Left cardiac atrium (tissue), 4 donors: ENCODE results near the gene ACY1. TPM values are rescaled to one million over a fixed set of nuclear protein-coding genes. Genes with fewer than 3 reads are reported as not detected.
A peak's percentile ranks its signal among the peaks of the same experiment; 100 is the strongest.

Experiments
- ATAC-seq, 2 donors: fragments of 200-7000 bp; cut with Tn5 transposase; one replicate each; pipeline ENCODE4 v1.9.1; 2020; ENCODE audit warnings: mild to moderate bottlenecking in 2 of 2, moderate library complexity in 2 of 2
- DNase-seq: peaks from one replicate; pipeline ENCODE4 v3.0.0-alpha.2; 2020
- intact Hi-C, 2 donors: fragments of 100-400 bp; cut with DNase I; formaldehyde crosslinking; loops; one replicate each; pipeline versions ENCODE4 v1.14.1 to v1.15.1; 2022 to 2023
- total RNA-seq, 2 donors: library from RNA; stranded (reverse); fragmentation: NEBNext Ultra II Directional; extraction: Animal tissue kit (Norgen Biotek cat#: 25700); gene quantifications; one replicate each; pipeline ENCODE4 v1.2.1, GENCODE V29; 2021
- donor health status: DM: no; HTN: yes; CAD: no.
- donor health status: DM: no; HTN: yes; CAD: no; lungs with severe emphysema.
- donor health status: DM: yes; HTN: yes; CAD: no.
- donor health status: Dilated cardiomyopathy.

The ACY1 gene
- total RNA-seq, 2 donors from 2014 or later: 21.8 to 24.8 TPM

DNA sequence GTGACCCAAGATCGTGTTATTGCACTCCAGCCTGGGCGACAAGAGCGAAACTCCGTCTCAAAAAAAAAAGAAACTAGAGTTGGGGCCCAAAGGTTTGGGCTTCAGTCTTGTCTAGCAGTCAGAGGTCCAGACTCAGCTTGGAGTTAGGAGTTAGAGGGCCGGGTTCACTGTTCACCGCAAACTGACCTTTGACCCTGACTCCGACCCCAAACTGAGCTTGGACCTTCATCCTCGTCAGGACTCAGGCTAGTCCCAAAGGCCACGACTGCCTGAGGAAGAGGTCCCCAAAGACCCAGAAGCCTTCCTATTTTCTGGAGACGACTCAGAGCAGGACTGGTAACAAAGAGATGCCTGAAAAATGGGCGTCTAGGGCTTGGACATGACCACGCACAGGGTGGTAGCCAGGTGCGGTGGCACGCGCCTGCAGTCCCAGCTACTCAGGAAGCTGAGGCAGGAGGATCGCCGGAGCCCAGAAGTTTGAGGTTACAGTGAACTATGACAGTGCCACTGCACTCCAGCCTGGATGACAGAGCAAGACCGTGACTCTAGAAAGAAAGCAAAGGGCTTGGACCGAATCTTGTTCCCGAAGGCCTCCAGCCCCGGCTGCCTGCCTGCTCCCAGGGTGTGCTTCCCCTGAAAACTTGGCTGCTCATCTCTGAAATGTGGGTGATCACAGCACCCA lies 35.1 kb downstream of the ACY1 start:
- intact Hi-C loops: no loop called here
- ATAC-seq (no peak), DNase-seq (no peak)

- ATAC-seq (peak; percentile 71 to 80), DNase-seq (peak; percentile 79)
- intact Hi-C loops: no loop called here
Measured at GRCh38 chr3:52019352-52020080, 36.2 kb downstream of the ACY1 start.

DNA sequence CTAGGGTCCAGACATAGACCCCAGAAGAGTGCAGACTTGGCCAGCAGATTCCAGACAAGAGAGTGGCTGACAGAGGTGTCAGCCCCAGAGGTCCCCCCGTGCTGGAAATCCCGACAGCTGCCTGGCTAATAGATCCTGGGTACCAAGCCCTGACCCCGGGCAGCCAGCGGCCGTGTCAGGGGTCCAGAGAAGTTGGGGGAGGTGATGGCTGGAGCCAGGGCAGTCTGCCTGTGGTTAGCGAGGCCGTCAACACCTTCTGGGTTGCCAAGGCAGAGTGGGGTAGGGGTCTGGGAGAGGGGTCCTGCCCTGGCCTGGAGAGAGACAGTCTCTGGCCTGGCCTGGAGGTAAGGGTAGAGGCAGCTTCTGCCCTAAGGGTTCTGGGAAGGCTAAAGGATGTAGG lies 37.5 kb downstream of the ACY1 start:
- no peak for DNase-seq
- intact Hi-C loops: no loop called here
- ATAC-seq: no peak

GRCh38 chr3:52021489-52022268 lies 38.3 kb downstream of the ACY1 start:
- peak; percentile 3 to 27 for ATAC-seq
- DNase-seq: peak; percentile 71
- intact Hi-C loops: no loop called here

DNA sequence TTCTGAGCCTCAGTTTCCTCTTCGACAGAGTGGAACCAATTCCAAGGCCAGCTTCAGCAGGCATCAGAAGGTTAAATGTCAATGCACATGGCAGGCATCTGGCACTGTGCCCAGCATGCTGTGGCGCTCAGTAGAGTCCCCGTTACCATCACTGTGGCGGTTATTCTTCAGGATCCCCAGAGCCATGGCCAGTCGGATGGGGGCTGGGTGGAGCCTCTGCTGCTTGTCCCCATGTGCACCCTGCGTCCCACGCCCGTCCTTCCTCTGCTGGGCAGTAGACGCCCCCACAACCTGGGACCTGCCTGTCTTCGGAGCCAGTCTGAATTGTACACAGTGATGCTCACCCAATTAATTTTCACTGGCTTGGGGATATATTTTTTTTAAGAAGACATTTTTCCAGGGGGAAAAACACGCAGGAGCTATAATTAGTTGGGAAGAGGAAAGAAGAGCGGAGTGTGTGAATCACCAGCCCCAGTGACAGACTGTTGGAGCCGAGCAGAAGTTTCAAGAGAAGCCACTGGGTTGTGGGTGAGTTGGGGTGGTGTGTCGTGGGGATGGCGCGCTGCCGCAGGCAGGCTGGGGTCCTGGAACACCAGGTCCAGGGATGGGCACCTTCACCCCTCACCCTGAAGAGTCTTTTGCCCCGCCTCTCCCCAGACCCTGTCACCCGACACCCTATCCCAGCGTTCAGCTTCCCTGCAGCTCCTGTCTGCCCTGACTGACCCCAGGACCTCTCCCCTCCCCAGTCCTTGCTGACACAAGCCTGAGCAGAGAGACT lies 39.2 kb downstream of the ACY1 start:
- intact Hi-C loops: no loop called here
- peak; percentile 27 to 29 for ATAC-seq
- DNase-seq: peak; percentile 58

DNA sequence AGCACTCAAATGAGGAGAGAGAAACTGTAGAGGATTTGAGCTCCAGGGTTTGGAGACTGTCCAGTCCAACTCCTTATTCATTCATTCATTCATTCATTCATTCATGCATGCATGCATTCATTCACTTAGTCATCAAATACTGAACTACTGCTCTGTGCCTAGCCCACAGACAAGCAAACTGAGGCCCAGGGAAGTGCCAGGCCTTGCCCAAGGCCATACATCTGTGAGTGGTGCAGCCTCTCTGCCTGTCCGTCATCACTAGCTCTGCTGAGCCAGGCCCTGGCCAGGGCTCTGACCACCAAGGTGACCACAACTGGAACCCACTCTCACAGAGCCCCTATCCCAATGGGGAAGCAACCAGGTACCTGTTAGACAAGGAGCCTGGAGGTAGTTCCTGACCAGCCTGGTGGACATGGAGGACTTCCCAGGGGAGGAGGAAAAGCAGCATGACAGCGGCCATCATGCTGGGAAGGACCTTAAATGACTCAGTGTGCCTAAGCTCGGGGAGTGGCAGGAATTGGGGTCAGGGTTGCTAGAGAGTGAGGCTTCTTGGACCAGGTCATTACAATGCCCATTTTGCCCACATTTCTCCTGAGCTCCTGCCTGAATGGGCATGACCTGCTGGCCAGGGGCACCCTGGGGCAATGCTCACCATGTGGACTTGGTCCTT lies 39.9 kb downstream of the ACY1 start:
- intact Hi-C loops: no loop called here
- DNase-seq (no peak), ATAC-seq (no peak)

- intact Hi-C loops: no loop called here
- ATAC-seq: no peak
- DNase-seq: no peak
Measured at GRCh38 chr3:52023860-52024764, 40.8 kb downstream of the ACY1 start.

- intact Hi-C loops: no loop called here
- DNase-seq (no peak), ATAC-seq (no peak)
Measured at GRCh38 chr3:52024765-52025452, 41.6 kb downstream of the ACY1 start.

- no peak for ATAC-seq
- no peak for DNase-seq
- intact Hi-C loops: no loop called here
Measured at GRCh38 chr3:52025453-52025852, 42.1 kb downstream of the ACY1 start.

DNA sequence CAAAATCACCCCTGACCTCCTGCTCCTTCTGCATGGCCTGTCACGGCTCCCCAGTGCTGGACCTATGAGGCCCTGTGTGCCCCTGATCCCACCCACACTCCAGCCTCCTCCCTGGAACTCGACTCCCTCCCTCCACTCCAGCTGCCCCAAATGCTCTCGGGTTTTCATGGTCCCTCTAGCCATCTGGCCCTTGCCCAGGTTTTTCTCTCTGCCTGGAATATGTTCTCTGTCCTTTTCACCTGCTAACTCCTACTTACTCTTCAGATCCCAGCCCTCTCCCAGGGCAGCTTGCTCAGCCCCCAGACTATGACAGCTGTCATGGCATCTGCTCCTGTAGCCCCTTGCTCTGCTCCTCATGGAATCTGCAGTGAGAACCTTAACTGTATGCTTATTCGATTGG lies 42.7 kb downstream of the ACY1 start:
- DNase-seq (no peak), ATAC-seq (no peak)
- intact Hi-C loops: no loop called here

DNA sequence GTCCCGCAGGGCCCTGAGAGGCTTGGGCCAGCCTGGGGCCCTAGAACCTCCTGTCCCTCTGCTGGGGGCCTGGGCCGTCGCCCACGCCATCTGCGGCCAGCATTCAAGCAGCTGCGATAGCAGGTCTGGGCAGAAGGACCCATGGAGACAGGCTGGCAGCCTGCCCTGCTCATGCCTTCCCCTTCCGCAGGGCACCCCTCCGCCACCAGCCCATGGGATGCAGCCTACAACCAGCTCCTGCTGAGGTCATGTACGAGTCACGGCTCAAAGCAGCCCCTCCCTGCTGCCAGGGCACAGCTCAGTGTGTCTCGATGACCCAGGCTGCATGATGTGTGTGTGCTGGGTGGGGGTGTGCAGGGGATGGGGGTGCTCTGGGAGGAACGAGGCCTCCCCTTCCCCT lies 45.2 kb downstream of the ACY1 start:
- ATAC-seq (peak; percentile 73 to 81), DNase-seq (peak; percentile 76)
- intact Hi-C loops: no loop called here

GRCh38 chr3:52029053-52029452 lies 45.7 kb downstream of the ACY1 start:
- DNase-seq: no peak
- intact Hi-C loops: no loop called here
- peak; percentile 16 to 58 for ATAC-seq

DNA sequence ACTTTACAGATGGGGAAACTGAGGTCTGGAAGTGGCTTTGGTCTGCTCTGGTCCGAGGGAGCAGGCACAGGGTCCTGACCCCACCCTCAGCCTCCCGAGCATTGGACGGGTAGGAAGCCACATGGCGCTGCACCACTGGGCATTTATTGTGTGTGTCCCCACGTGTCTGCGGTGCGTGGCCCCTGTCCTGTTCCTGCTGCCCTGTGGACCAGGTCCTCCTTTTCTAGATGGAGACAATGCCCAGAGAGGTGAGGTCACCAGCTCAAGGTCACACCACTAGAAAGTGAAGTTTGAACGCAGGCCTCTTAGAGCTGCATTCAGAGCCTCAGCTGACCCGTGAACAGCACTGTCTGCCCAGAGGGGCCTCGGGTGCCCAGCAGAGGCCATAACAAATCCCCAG lies 46.2 kb downstream of the ACY1 start:
- intact Hi-C loops: no loop called here
- no peak for ATAC-seq

DNA sequence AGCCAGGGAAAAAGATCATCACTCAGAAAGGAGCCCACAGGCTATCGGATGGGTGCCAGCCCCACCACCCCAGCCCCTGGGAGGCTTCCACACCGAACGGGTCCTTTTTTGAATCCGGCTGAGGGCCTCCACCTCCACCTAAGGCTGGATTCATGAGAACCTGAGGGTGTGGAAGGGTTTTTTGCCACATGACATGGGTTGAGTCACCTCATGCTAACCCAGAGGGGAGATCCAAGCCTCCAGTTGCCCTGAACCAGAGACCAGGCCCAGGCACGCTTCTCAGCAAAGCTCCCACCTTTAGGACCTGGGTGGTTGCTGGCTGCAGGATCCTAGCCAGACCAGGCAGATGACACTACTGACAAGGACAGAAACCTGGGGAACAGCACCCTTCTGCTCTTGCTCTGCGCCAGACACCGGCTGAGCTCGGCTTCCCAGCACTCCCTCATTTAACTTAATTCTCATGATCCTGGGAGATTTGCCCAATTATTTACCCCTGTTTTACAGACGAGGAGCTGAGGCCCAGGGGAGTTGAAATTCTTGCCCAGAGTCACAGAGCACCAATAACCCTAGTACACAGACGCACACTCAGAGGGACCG lies 47.5 kb downstream of the ACY1 start:
- intact Hi-C loops: no loop called here
- ATAC-seq: no peak
- no peak for DNase-seq

More for the DNA sequence above, 46.2 kb downstream of the ACY1 start:
- DNase-seq: no peak

GRCh38 chr3:52031896-52032295 lies 48.6 kb downstream of the ACY1 start:
- intact Hi-C loops: no loop called here
- ATAC-seq (no peak), DNase-seq (no peak)

DNA sequence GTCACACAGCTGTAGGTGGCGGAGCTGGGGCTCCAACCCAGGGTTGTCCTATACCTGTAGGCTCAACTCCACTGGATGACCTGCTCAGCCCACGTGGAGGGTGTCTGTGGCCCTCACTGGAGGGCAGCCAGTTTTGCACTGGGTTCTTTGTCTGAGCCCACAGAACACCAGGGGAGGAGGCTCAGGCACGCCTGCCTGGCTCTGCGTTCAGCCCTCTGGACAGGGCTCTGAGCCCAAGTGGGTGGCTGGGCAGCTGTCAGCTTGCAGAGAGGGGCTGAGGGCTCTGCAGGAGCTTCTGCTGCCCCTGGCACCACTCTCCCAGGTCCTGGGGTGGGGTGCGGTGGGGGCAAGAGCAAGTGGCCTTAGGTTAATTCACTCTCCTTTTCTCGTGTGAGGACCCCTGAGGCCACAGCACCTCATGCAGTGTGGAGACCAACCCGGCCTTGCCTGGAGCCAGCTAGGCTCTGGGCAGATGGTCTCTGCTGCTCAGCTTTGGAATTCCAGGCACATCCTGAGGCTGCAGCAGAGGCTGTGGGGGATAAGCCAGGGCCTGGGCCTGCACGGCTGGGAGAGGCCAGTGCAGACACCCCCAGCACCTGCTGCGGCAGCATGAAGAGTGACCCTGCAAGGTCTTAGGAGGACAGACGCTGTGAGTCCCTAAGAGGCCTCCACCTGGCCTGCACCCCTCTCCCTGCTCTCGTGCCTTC lies 49.5 kb downstream of the ACY1 start:
- no peak for DNase-seq
- intact Hi-C loops: no loop called here
- peak; percentile 1 to 23 for ATAC-seq
